SK-N-SH (cell line): ENCODE measurements around the gene TPRX1. TPM values are rescaled to one million over a fixed set of nuclear protein-coding genes. Genes with fewer than 3 reads are reported as not detected.

Experiments used
- CTCF ChIA-PET: fragments of 300-600, 350-600 bp; formaldehyde crosslinking; extraction: SDS; loops from one replicate; lab custom pipeline; 2021; lab: Yijun Ruan, JAX
- POLR2A ChIA-PET: fragments of 350-600 bp; sonication (Branson Sonifier 250); formaldehyde crosslinking; extraction: SDS; loops from one replicate; lab custom pipeline; 2020; ENCODE audit warnings: antibody characterized with exemption, inconsistent platforms; lab: Yijun Ruan, JAX
- DNase-seq: peaks from one replicate; pipeline ENCODE4 v3.0.0; 2012
- H2AFZ ChIP-seq: fragments of 200-600 bp; sonication (generic); 2 replicates; pipeline ENCODE4 v1.8.1; 2016; ENCODE audit warnings: antibody characterized with exemption, mild to moderate bottlenecking, low read depth
- H3F3A ChIP-seq: fragments of 200-600 bp; sonication (generic); replicated peaks from 2 replicates; pipeline ENCODE3; 2016; ENCODE audit warnings: antibody characterized with exemption, mild to moderate bottlenecking; ENCODE audit not compliant: insufficient read depth
- H3K27ac ChIP-seq, 2 experiments: fragments of 200-500 bp in 1 of 2; fragments of 200-600 bp in 1 of 2; sonication (Bioruptor generic) in 1 of 2; sonication (generic), shearing (Covaris generic) in 1 of 2; 2 replicates each; pipeline versions ENCODE4 v1.5.1 to v1.6.1; 2014 to 2016; ENCODE audit warnings: low read depth in 2 of 2, inconsistent platforms in 1 of 2, low read length in 1 of 2, mild to moderate bottlenecking in 1 of 2, mixed read lengths in 1 of 2
- H3K27me3 ChIP-seq: fragments of 200-600 bp; sonication (generic), shearing (Covaris generic); 2 replicates; pipeline ENCODE4 v1.6.1; 2016; ENCODE audit warnings: mixed run types; ENCODE audit not compliant: insufficient read depth
- H3K36me3 ChIP-seq, 2 experiments: fragments of 200-500 bp in 1 of 2; fragments of 200-600 bp in 1 of 2; sonication (Bioruptor generic) in 1 of 2; sonication (generic) in 1 of 2; replicated peaks in 1 of 2; 2 replicates each; pipeline versions ENCODE3 to v1.5.1; 2014 to 2016; ENCODE audit warnings: low read length in 1 of 2, mild to moderate bottlenecking in 1 of 2; ENCODE audit not compliant: insufficient read depth in 2 of 2, control insufficient read depth in 1 of 2
- H3K4me1 ChIP-seq, 2 experiments: fragments of 200-500 bp in 1 of 2; fragments of 200-600 bp in 1 of 2; sonication (Bioruptor generic) in 1 of 2; sonication (generic), shearing (Covaris generic) in 1 of 2; 2 replicates each; pipeline versions ENCODE4 v1.5.1 to v1.6.1; 2014 to 2016; ENCODE audit warnings: low read depth in 1 of 2, low read length in 1 of 2, mixed run types in 1 of 2; ENCODE audit not compliant: insufficient read depth in 2 of 2, control insufficient read depth in 1 of 2
- H3K4me2 ChIP-seq: fragments of 200-600 bp; sonication (generic), shearing (Covaris generic); 2 replicates; pipeline ENCODE4 v1.6.1; 2017; ENCODE audit warnings: mixed run types
- H3K4me3 ChIP-seq, 2 experiments: fragments of 200-500 bp in 1 of 2; fragments of 200-600 bp in 1 of 2; sonication (Bioruptor generic) in 1 of 2; sonication (generic), shearing (Covaris generic) in 1 of 2; 2 replicates each; pipeline versions ENCODE4 v1.5.1 to v1.8.1; 2014 to 2016; ENCODE audit warnings: low read depth in 2 of 2, inconsistent platforms in 1 of 2, low read length in 1 of 2, mild to moderate bottlenecking in 1 of 2, mixed read lengths in 1 of 2, moderate library complexity in 1 of 2
- H3K79me2 ChIP-seq: fragments of 200-600 bp; sonication (generic); 2 replicates; pipeline ENCODE4 v1.8.1; 2017; ENCODE audit warnings: mild to moderate bottlenecking; ENCODE audit not compliant: insufficient read depth
- H3K9ac ChIP-seq: fragments of 200-600 bp; sonication (generic); 2 replicates; pipeline ENCODE4 v1.6.1; 2017; ENCODE audit warnings: mixed run types
- H3K9me2 ChIP-seq: fragments of 200-600 bp; sonication (generic); 2 replicates; pipeline ENCODE4 v1.6.1; 2017; ENCODE audit warnings: mixed run types
- H3K9me3 ChIP-seq: fragments of 200-600 bp; sonication (generic); 2 replicates; pipeline ENCODE4 v1.6.1; 2017; ENCODE audit warnings: mixed run types, mild to moderate bottlenecking, moderate library complexity
- H4K20me1 ChIP-seq: fragments of 200-600 bp; sonication (generic); 2 replicates; pipeline ENCODE4 v1.6.1; 2017; ENCODE audit warnings: mild to moderate bottlenecking, mixed run types; ENCODE audit not compliant: insufficient read depth
- CHD2 ChIP-seq: fragments of 150-350 bp; IDR thresholded peaks from 2 replicates; pipeline ENCODE4 v1.6.1; 2018; ENCODE audit warnings: low read length; ENCODE audit not compliant: partially characterized antibody
- CTCF ChIP-seq: fragments of 200-600 bp; sonication (generic); IDR thresholded peaks from 2 replicates; pipeline ENCODE4 v1.6.1; 2017; ENCODE audit warnings: antibody characterized with exemption, mild to moderate bottlenecking, moderate library complexity
- EZH2phosphoT487 ChIP-seq: fragments of 200-600 bp; sonication (generic); IDR thresholded peaks from 2 replicates; pipeline ENCODE4 v1.6.1; 2017; ENCODE audit warnings: low read depth, mixed run types, mild to moderate bottlenecking, antibody characterized with exemption, moderate library complexity, borderline replicate concordance
- FOSL2 ChIP-seq: IDR thresholded peaks from 2 replicates; pipeline ENCODE4 v1.4.0; 2012; ENCODE audit warnings: low read depth, mild to moderate bottlenecking, moderate library complexity, borderline replicate concordance
- FOXM1 ChIP-seq: IDR thresholded peaks from 2 replicates; pipeline ENCODE4 v1.4.0; 2012; ENCODE audit warnings: low read depth, mild to moderate bottlenecking
- GATA2 ChIP-seq: sonication (generic); formaldehyde crosslinking; IDR thresholded peaks from 2 replicates; pipeline ENCODE4 v1.5.0; 2020; ENCODE audit warnings: mild to moderate bottlenecking, missing genetic modification reagents
- JUND ChIP-seq: IDR thresholded peaks from 2 replicates; pipeline ENCODE4 v1.4.0; 2012
- MXI1 ChIP-seq: IDR thresholded peaks from 2 replicates; pipeline ENCODE4 v1.6.1; 2012; ENCODE audit warnings: mild to moderate bottlenecking, low read depth, low read length, improper control_type of control experiment
- NFIC ChIP-seq: IDR thresholded peaks from 2 replicates; pipeline ENCODE4 v1.4.0; 2012; ENCODE audit warnings: borderline replicate concordance
- NRF1 ChIP-seq: IDR thresholded peaks from 2 replicates; pipeline ENCODE4 v1.6.1; 2012; ENCODE audit warnings: low read depth, mild to moderate bottlenecking, low read length
- PBX3 ChIP-seq: IDR thresholded peaks from 2 replicates; pipeline ENCODE4; 2012
- POLR2AphosphoS5 ChIP-seq: IDR thresholded peaks from 2 replicates; pipeline ENCODE4 v1.6.1; 2012; ENCODE audit warnings: low read depth, low read length
- RCOR1 ChIP-seq: fragments of 150-350 bp; IDR thresholded peaks from 2 replicates; pipeline ENCODE4 v1.6.1; 2017; ENCODE audit warnings: antibody characterized with exemption, low read length
- REST ChIP-seq: IDR thresholded peaks from 2 replicates; pipeline ENCODE4 v1.6.1; 2012; ENCODE audit warnings: mild to moderate bottlenecking, low read depth, low read length, moderate library complexity
- RFX5 ChIP-seq: IDR thresholded peaks from 2 replicates; pipeline ENCODE4 v1.6.1; 2012; ENCODE audit warnings: mild to moderate bottlenecking, improper control_type of control experiment, low read length
- RXRA ChIP-seq: IDR thresholded peaks from 2 replicates; pipeline ENCODE4 v1.4.0; 2012; ENCODE audit warnings: low read depth, mild to moderate bottlenecking, borderline replicate concordance
- TAF1 ChIP-seq: IDR thresholded peaks from 2 replicates; pipeline ENCODE4 v1.6.1; 2012; ENCODE audit warnings: low read depth, mild to moderate bottlenecking, low read length, moderate library complexity, borderline replicate concordance
- TEAD4 ChIP-seq: IDR thresholded peaks from 2 replicates; pipeline ENCODE4 v1.4.0; 2012; ENCODE audit warnings: mild to moderate bottlenecking, borderline replicate concordance; ENCODE audit not compliant: insufficient read depth
- YY1 ChIP-seq: IDR thresholded peaks from 2 replicates; pipeline ENCODE4 v1.4.0; 2012; ENCODE audit warnings: low read depth, mild to moderate bottlenecking
- WGBS: methylation state at CpG from one replicate; pipeline ENCODE4 v1.1.6; 2017; ENCODE audit warnings: low lambda C conversion rate; 5-methylcytosine and 5-hydroxymethylcytosine counted together
- polyA plus RNA-seq, 3 experiments: library from polyadenylated mRNA; depleted of rRNA; stranded (reverse); fragments of >200 nt; gene quantifications; 2 replicates each; pipeline ENCODE4 v1.2.3, GENCODE V29; 2012
- TF ChIP-seq, protein P1 (sequence below): fragments of 150-350 bp; IDR thresholded peaks from 2 replicates; pipeline ENCODE4 v1.6.1; 2017; ENCODE audit warnings: antibody characterized with exemption, low read length, low read depth, borderline replicate concordance
- TF ChIP-seq, protein P2 (sequence below): IDR thresholded peaks from 2 replicates; pipeline ENCODE4 v1.4.0; 2012; ENCODE audit warnings: low read depth, borderline replicate concordance

TPRX1 gene
- polyA plus RNA-seq, 1 of the 3 experiments (the other 2 are of a cell fraction) = not detected

DNA sequence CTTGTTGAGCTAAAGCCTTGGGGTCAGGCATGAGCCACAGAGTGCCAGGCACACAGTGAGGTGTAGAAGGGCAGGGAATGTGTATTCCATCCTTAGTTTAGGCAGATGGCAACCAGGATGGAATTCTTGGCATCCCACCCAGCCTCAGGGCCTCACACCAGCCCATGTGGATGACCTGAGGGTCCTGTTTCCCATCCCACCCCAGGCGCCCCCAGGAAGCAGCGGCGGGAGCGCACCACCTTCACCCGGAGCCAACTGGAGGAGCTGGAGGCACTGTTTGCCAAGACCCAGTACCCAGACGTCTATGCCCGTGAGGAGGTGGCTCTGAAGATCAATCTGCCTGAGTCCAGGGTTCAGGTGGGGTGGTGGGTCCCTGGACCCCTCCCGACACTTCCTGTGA lies 31.7 kb upstream of the TPRX1 start:
- no peaks in the 10 kb centered on the region for H3K9me3 ChIP-seq
- no peak for TF ChIP-seq RFX5
- TF ChIP-seq TEAD4 = no peak
- TF ChIP-seq, protein P1, sequence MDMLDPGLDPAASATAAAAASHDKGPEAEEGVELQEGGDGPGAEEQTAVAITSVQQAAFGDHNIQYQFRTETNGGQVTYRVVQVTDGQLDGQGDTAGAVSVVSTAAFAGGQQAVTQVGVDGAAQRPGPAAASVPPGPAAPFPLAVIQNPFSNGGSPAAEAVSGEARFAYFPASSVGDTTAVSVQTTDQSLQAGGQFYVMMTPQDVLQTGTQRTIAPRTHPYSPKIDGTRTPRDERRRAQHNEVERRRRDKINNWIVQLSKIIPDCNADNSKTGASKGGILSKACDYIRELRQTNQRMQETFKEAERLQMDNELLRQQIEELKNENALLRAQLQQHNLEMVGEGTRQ = no peak
- no peak for TF ChIP-seq JUND
- TF ChIP-seq GATA2 (CRISPR knock-in tag) = no peak
- no peak for TF ChIP-seq EZH2phosphoT487
- no peak for TF ChIP-seq NRF1
- no peak for TF ChIP-seq POLR2AphosphoS5
- TF ChIP-seq, all 33 proteins: peak for 0
- ChIA-PET CTCF (interaction anchor here (1.3 kb wide), 1 partner anchor 27 kb away, joined by 5 read pairs; no protein-coding TSS in a partner anchor), POLR2A (no interaction called here)
- Histone ChIP-seq H3K4me2 (no peak overlapping the region), H3K27ac (no peak overlapping the region), H3K4me3 (no peak overlapping the region), H4K20me1 (no peaks in the 10 kb centered on the region), H3K36me3 (no peaks in the 10 kb centered on the region), H2AFZ (no peak overlapping the region), H3K9ac (no peak overlapping the region), H3F3A (peaks cover 11% of the 10 kb centered on the region), H3K9me2 (no peaks in the 10 kb centered on the region), H3K4me1 (no peaks in the 10 kb centered on the region), H3K79me2 (no peaks in the 10 kb centered on the region), H3K27me3 (peaks cover 39% of the 10 kb centered on the region; the same call in 1 of the 2 replicates)
- no peak for DNase-seq
- 11% methylated on average over 5 of the region's 8 CpGs for WGBS

DNA sequence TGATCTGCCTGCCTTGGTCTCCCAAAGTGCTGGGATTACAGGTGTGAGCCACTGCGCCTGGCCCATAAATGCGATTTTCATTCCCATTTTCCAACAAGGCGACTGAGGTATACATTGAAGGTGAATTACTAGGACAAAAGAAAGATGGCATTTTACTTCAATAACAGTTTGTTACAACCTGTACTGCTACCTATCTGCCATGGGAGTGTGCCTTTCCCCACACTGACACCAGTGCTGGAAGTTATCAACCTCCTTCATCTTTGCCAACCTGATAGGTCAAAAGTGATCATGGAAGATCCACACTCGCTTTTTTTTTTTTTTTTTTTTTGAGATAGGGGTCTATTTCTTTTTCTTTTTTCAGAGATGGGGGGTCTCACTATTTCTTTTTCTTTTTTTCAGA lies 28.4 kb upstream of the TPRX1 start:
- Histone ChIP-seq H3K27me3 (peaks cover 45% of the 10 kb centered on the region; the same call in 1 of the 2 replicates), H2AFZ (no peak overlapping the region), H3K9me2 (no peaks in the 10 kb centered on the region), H3K4me2 (no peak overlapping the region), H3K36me3 (no peaks in the 10 kb centered on the region), H3K4me3 (no peak overlapping the region), H3K9ac (no peak overlapping the region), H3K9me3 (no peaks in the 10 kb centered on the region), H3F3A (no peaks in the 10 kb centered on the region), H3K79me2 (no peaks in the 10 kb centered on the region), H3K27ac (no peak overlapping the region), H4K20me1 (no peaks in the 10 kb centered on the region), H3K4me1 (no peaks in the 10 kb centered on the region)
- DNase-seq = no peak
- 26% methylated on average over 4 of the region's 4 CpGs for WGBS
- POLR2A ChIA-PET = no interaction called here
- CTCF ChIA-PET = no interaction called here
- TF ChIP-seq FOSL2 = no peak
- no peak for TF ChIP-seq FOXM1
- TF ChIP-seq TEAD4 = no peak
- TF ChIP-seq REST = no peak
- TF ChIP-seq TAF1 = no peak
- no peak for TF ChIP-seq CTCF
- no peak for TF ChIP-seq YY1
- no peak for TF ChIP-seq RCOR1
- TF ChIP-seq MXI1 = no peak
- no peak for TF ChIP-seq JUND
- TF ChIP-seq PBX3 = no peak
- no peak for TF ChIP-seq NFIC
- no peak for TF ChIP-seq RXRA
- TF ChIP-seq CHD2 = no peak
- TF ChIP-seq, protein P2, sequence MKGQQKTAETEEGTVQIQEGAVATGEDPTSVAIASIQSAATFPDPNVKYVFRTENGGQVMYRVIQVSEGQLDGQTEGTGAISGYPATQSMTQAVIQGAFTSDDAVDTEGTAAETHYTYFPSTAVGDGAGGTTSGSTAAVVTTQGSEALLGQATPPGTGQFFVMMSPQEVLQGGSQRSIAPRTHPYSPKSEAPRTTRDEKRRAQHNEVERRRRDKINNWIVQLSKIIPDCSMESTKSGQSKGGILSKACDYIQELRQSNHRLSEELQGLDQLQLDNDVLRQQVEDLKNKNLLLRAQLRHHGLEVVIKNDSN = no peak
- TF ChIP-seq, all 33 proteins: peak for 0
